ENCODE measurements around the gene POLRMT. TPM values are rescaled to one million over a fixed set of nuclear protein-coding genes. Genes with fewer than 3 reads are reported as not detected.
"Not testable (repeated sequence)": the region's sequence is repeated elsewhere in the genome, so short reads cannot be mapped to it uniquely, and the experiment has no call there.

POLRMT gene
- total RNA-seq, 1 experiment from 2014 or later, result 30.4 TPM

- in situ Hi-C loops (cut with HindIII; ENCODE audit: low pct_unique_long_range_greater_than_20kb, low sequenced_read_pairs), result no loop called here
- DNase-seq (ENCODE audit: low read depth), result no peak
These were observed 5.5 kb upstream of the POLRMT start for GRCh38 chr19:638906-639252.

DNA sequence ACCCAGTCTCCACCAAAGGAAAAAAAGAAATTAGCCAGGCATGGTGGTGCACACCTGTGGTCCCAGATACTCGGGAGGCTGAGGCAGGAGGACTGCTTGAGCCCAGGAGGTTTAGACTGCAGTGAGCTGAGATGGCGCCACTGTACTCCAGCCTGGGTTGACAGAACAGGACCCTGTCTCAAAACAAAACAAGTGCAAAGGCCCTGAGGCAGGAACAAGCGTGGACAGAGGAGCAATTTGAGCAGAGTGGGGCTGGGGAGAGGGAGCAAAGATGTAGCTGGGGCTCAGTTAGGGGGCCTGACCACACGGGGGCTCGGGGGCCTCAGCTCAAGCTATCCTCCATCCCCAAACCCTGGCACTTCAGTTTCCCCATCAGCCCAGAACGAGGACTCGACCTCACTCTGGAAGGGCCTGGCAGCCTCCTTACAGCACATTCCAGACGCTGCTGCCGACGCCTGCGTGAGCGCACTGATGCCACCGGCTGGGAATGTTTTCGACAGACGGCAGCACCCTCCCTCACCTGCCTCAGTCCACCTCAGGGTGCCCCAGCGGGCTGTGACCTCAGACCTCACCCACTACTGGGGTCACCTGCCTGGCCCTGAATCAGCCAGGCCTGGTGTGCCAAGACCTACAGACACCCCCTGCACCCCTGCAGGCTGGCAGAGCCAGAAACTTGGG is 1.8 kb upstream of the POLRMT start:
- in situ Hi-C loops (cut with HindIII; ENCODE audit: low pct_unique_long_range_greater_than_20kb, low sequenced_read_pairs), result no loop called here
- no peak for DNase-seq (ENCODE audit: low read depth)

- in situ Hi-C loops (cut with HindIII; ENCODE audit: low pct_unique_long_range_greater_than_20kb, low sequenced_read_pairs), result no loop called here
- DNase-seq (ENCODE audit: low read depth), result no peak
These were observed 676 bp upstream of the POLRMT start for GRCh38 chr19:633786-634639.

DNA sequence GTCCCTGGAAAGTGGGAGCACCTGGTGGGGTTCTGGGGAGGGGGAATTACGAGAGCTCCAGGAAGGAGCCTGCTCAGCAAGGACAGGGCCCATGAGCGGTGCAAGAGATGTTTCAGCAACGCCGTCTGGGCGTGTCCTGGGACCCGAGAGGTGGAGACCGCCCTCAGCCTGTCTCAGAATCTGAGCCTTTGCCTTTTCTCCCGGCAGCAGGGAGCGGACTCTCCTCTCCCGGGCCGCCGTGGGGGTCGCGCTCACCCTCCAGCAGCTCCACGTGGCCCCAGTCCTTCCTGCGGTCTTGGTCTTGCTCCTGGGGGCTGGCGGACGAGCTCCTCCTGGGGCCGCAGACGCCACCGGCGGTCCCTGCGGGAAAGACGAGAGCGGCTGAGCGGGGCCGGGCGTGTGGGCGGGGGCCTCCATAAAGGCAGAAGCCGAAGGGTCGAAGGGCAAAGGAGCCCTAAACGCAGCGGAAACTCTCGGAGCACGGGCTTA is 714 bp downstream of the POLRMT start:
- in situ Hi-C loops (cut with HindIII; ENCODE audit: low pct_unique_long_range_greater_than_20kb, low sequenced_read_pairs), result no loop called here
- peak; percentile 50 for DNase-seq (ENCODE audit: low read depth)

DNA sequence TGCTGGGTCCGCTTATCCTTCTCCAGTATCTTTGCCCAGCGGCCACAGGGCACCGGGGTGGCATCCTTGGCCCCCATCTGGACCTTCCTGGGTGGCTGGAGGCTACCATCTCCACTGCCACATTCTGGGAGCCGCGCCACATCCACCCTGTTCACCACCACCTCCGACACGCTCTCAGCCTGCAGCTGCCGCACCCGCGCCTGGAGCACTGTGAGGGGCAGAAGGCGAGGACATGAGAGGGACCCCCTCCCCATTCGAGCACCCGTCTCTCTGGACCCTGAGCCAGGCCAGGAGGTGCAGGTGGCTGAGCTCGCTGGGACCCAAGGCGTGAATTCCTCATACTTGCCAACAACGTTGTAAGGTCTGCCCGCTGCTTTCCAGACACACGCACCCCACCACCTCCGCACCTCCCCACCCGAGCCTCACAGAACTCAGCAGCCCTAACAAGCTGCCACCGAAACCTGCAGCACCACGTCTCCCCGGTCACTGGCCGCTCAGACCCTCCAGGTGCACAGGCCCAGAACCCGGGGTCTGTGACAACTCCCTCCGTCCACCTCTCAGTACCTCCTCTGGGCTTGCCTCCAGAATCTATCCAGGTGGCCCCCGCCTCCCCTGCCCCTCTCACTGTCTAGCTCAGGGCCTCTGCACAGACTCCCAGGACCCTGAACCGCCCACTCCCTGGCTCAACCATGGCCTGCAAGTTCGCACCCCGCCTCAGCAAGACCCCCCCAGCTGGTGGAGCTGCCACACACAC is 3.2 kb downstream of the POLRMT start:
- in situ Hi-C loops (cut with HindIII; ENCODE audit: low pct_unique_long_range_greater_than_20kb, low sequenced_read_pairs), result no loop called here
- no peak for DNase-seq (ENCODE audit: low read depth)

DNA sequence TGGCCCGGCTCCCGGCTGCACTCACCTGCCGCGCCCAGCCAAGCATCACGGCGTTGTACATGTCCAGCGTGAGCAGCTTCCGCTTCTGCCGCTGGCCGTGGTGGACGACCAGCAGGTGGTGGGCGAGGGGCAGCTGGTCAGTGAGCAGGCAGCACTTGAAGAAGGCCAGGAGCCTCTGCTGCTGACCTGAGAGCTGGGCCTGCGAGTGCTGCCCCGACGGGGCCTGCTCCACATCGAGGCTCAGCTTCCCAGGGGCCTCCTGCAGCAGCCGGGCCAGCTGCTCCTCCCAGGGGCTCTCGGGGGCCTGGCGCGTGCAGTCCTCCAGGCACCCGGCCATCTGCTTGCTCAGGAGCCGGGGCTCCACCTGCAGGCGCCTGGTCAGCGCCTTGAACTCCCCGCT is 3.8 kb downstream of the POLRMT start:
- in situ Hi-C loops (cut with HindIII; ENCODE audit: low pct_unique_long_range_greater_than_20kb, low sequenced_read_pairs), result not testable (repeated sequence)

GRCh38 chr19:628168-628567 is 5.2 kb downstream of the POLRMT start:
- in situ Hi-C loops (cut with HindIII; ENCODE audit: low pct_unique_long_range_greater_than_20kb, low sequenced_read_pairs), result no loop called here

More for the DNA sequence above, 3.8 kb downstream of the POLRMT start:
- DNase-seq (ENCODE audit: low read depth), result not testable (repeated sequence)

GRCh38 chr19:626566-626965 is 6.8 kb downstream of the POLRMT start:
- in situ Hi-C loops (cut with HindIII; ENCODE audit: low pct_unique_long_range_greater_than_20kb, low sequenced_read_pairs); DNase-seq (ENCODE audit: low read depth): not testable (repeated sequence)

More at GRCh38 chr19:628168-628567, 5.2 kb downstream of the POLRMT start:
- no peak for DNase-seq (ENCODE audit: low read depth)

DNA sequence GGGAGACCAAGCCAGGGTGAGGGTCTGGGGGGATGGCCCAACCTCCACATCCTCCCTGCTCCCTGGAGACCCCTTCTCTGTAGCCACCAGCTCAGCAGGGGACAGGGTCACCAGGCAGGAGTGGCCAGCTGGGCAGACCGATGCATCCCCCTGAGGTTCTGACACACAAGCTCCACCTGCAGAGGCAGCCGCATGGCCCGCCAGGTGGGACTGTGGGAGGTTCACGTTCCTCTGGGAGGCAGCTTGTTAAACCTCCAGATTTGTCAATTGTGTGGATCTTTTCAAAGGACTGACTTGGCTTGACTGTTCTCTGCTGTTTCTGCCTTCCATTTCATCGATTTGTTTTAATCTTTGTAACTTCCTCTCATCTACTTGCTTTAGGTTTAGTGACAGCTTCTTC is 8.1 kb downstream of the POLRMT start:
- in situ Hi-C loops (cut with HindIII; ENCODE audit: low pct_unique_long_range_greater_than_20kb, low sequenced_read_pairs), result no loop called here
- DNase-seq (ENCODE audit: low read depth), result no peak

DNA sequence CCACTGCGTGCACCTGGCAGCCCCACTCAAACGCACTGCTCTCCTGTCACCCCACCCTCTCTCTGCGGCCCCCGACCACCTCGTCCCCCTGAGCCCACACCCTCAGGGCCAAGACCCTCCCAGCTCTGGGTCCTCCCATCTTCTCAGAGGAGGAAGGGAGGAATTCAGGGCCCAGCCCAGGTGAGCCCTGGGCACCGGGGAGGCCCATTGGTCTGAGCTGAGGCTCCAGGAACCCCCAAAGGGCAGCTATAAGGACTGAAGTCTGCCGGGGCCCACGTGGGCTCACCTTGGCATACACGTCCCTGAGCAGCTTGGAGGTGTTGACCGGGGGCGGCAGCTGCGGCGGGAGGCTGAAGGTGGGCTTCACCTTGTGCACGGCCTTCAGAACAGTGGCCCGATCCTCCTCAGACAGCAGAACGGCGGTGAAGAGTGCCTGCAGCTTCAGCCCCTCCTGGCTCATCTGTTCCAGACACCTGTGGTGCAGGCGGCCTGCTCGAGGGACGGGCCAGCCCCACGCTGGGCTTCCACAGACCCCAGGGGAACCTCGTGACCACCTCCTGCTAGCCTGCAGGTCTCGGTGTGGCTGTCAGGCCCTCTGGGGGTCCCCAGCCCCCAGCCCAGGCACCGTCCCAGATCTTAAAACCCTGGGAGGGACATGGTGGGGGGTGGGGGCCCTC is 8.8 kb downstream of the POLRMT start:
- no peak for DNase-seq (ENCODE audit: low read depth)
- in situ Hi-C loops (cut with HindIII; ENCODE audit: low pct_unique_long_range_greater_than_20kb, low sequenced_read_pairs), result no loop called here

DNA sequence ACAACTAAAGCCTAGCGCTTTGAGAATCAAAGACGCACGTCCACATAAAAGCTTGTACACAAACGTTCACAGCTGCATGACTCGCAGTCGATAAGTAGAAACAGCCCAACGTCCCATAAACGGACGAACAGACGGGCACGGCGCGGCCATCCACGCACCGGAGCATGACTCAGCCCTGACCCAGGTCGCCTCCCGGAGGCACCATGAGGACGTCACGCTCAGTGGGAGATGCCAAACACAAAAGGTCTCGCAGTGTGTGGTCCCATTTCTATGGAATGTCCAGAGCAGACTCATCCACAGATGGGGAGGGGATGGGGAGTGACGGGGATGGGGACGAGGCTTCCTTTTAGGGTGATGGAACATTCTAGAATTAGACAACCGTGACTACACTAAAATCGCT is 9.4 kb downstream of the POLRMT start:
- DNase-seq (ENCODE audit: low read depth), result peak; percentile 77
- in situ Hi-C loops (cut with HindIII; ENCODE audit: low pct_unique_long_range_greater_than_20kb, low sequenced_read_pairs), result no loop called here

DNA sequence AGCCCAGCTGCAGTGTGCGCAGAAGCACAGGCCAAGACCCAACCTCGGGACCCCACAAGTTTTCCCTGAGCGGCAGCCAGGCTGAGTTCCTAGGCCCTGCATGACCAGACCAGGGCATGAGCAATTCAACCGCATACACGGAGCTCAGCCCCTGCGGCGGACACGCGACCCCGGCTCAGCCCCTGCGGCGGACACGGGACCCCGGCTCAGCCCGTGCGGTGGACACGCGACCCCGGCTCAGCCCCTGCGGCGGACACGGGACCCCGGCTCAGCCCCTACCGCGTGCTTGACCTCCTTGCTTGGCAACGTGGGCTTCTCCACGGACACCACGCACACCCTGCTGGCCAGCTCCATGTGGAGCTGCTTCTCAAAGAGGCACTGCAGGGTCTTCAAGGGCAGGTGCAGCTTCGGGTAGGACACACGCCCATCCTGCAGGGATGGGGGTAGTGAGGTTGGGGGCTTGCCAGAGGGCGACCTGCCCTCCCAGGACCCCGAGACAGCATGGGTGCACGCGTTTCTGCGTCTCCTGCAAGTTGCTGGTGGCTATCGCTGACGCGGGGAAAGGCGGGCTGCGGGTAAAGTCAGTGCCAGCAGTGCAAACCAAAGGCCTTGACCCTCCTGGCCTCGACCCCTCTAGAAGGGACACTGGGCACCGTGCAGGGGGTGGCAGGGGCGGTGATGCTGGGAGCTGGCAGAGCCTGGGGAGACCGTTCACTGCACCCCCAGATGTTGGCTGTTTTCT is 10.0 kb downstream of the POLRMT start:
- in situ Hi-C loops (cut with HindIII; ENCODE audit: low pct_unique_long_range_greater_than_20kb, low sequenced_read_pairs), result no loop called here
- no peak for DNase-seq (ENCODE audit: low read depth)

GRCh38 chr19:622666-623065 is 10.7 kb downstream of the POLRMT start:
- no peak for DNase-seq (ENCODE audit: low read depth)
- in situ Hi-C loops (cut with HindIII; ENCODE audit: low pct_unique_long_range_greater_than_20kb, low sequenced_read_pairs), result no loop called here

DNA sequence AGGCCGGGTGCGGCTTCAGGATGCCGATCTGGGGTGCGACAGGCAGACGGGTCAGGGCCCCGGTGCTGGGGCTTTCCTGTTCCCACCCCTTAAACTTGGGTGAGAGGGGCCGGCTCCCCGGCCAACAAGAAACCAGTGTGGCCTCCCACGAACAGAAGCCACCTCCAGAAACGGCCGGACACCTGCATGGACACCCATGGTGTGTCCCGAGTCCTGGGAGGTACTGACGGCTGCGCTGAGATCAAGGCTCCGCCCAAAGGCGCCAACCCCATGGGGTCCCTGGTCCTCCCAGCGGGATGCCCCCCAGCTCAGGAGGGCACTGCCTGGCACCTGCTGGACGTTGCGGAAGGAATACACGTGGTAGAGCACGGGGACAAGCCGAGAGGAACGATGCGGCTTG is 11.5 kb downstream of the POLRMT start:
- DNase-seq (ENCODE audit: low read depth), result no peak
- in situ Hi-C loops (cut with HindIII; ENCODE audit: low pct_unique_long_range_greater_than_20kb, low sequenced_read_pairs), result no loop called here

GRCh38 chr19:621191-621590 is 12.1 kb downstream of the POLRMT start:
- DNase-seq (ENCODE audit: low read depth); in situ Hi-C loops (cut with HindIII; ENCODE audit: low pct_unique_long_range_greater_than_20kb, low sequenced_read_pairs): not testable (repeated sequence)

DNA sequence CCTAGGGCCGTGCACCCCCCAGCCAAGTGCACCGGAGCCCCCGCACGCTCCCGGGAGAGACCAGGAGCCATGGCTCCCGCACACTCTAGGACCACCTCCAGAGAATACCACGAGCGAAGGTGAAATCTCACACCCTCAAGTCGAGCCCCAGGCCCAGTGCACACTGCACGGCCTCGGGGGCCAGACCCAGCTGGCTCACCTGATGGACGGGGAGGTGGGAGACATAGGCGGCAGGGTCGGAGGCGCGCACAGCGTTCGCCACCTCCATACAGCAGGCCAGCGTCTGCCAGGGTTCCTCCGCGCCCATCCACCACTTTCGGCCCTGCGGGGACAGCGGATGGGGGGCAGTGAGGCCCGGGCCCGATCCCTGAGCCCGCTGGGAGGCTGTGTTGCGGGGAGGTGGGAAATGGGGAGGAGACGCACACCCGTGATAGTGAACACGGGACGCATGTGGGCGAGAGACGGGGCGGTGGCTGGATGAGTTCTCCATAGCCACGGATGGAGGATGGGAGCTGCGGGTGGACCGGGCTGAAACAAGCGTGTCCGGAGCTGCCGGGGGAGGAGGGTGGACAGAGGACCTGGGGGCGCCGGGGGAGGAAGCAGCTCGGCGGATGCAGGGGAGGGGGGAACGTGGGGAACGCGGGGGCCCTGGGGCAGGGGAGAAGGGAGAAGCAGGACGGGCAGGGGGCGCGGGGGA is 13.0 kb downstream of the POLRMT start:
- no peak for DNase-seq (ENCODE audit: low read depth)
- in situ Hi-C loops (cut with HindIII; ENCODE audit: low pct_unique_long_range_greater_than_20kb, low sequenced_read_pairs), result no loop called here

GRCh38 chr19:619286-620002 is 13.9 kb downstream of the POLRMT start:
- no peak for DNase-seq (ENCODE audit: low read depth)
- in situ Hi-C loops (cut with HindIII; ENCODE audit: low pct_unique_long_range_greater_than_20kb, low sequenced_read_pairs), result no loop called here

Measured in Caki2 (cell line).